OCI-LY1 (cell line): ENCODE data around the gene GLYATL3.

Experiments
- CTCF ChIP-seq: fragments of 200-600 bp; sonication (generic), shearing (Covaris generic); IDR thresholded peaks from 2 replicates; pipeline ENCODE4 v1.5.1; 2017; ENCODE audit warnings: mild to moderate bottlenecking, antibody characterized with exemption, low read length, moderate library complexity, mixed read lengths
- EZH2 ChIP-seq: fragments of 200-600 bp; sonication (generic), shearing (Covaris generic); IDR thresholded peaks from 2 replicates; pipeline ENCODE4 v1.8.0; 2017; ENCODE audit warnings: borderline replicate concordance, mixed run types, mild to moderate bottlenecking, antibody characterized with exemption, low read length, moderate library complexity, mixed read lengths

- TF ChIP-seq CTCF (no peak), EZH2 (no peak)
Observed at GRCh38 chr6:49576618-49577017, 76.9 kb downstream of the GLYATL3 start.
